NB4 (cell line): ENCODE data around the gene LRMDA.

Experiments used
- DNase-seq: peaks from one replicate; pipeline ENCODE4 v3.0.0; 2010; ENCODE audit warnings: low read depth
- H3K4me3 ChIP-seq: one replicate; pipeline ENCODE4 v1.5.1; 2011; ENCODE audit warnings: mild to moderate bottlenecking, low read depth, low read length, moderate library complexity
- MAX ChIP-seq: IDR thresholded peaks from 2 replicates; pipeline ENCODE4 v1.6.1; 2011; ENCODE audit warnings: low read depth, low read length
- MYC ChIP-seq: IDR thresholded peaks from 2 replicates; pipeline ENCODE4 v1.6.1; 2011; ENCODE audit warnings: low read depth, low read length
- POLR2A ChIP-seq: IDR thresholded peaks from 2 replicates; pipeline ENCODE4 v1.6.1; 2011; ENCODE audit warnings: mild to moderate bottlenecking; ENCODE audit not compliant: insufficient read length; ENCODE audit errors: extremely low read depth
- TF ChIP-seq, protein P1 (sequence below): IDR thresholded peaks from one replicate; pipeline ENCODE4 v1.5.1; 2012; ENCODE audit warnings: low read depth, low read length

LRMDA gene

GRCh38 chr10:75461672-75462649 is 30.5 kb downstream of the LRMDA start:
- no peak for DNase-seq
- TF ChIP-seq POLR2A (no peak), MYC (no peak), MAX (no peak)
- TF ChIP-seq, protein P1, sequence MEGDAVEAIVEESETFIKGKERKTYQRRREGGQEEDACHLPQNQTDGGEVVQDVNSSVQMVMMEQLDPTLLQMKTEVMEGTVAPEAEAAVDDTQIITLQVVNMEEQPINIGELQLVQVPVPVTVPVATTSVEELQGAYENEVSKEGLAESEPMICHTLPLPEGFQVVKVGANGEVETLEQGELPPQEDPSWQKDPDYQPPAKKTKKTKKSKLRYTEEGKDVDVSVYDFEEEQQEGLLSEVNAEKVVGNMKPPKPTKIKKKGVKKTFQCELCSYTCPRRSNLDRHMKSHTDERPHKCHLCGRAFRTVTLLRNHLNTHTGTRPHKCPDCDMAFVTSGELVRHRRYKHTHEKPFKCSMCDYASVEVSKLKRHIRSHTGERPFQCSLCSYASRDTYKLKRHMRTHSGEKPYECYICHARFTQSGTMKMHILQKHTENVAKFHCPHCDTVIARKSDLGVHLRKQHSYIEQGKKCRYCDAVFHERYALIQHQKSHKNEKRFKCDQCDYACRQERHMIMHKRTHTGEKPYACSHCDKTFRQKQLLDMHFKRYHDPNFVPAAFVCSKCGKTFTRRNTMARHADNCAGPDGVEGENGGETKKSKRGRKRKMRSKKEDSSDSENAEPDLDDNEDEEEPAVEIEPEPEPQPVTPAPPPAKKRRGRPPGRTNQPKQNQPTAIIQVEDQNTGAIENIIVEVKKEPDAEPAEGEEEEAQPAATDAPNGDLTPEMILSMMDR, result no peak
- no peak overlapping the region for H3K4me3 ChIP-seq

DNA sequence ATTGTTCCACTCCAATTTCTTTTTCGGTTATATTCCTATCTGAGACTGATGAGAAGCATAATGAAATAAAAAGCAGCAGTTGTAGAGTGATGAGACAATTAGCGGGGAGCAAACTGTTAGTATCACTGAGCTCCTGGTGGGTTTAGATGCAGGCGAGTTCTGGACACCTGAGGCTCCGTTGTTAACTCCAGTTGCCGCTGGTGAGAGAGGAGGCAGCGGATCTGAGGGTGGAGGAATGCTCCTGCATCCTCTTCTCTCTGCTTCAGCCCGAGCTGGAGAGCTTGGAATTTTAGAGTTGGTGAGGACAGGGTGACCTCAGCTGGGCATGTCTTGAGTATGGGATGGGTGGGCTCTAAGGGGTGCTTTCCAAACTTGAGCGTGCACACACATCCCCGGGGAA is 31.4 kb downstream of the LRMDA start:
- TF ChIP-seq MYC (no peak), MAX (no peak), POLR2A (no peak)
- TF ChIP-seq, protein P1, result no peak
- no peak overlapping the region for H3K4me3 ChIP-seq
- DNase-seq, result no peak

DNA sequence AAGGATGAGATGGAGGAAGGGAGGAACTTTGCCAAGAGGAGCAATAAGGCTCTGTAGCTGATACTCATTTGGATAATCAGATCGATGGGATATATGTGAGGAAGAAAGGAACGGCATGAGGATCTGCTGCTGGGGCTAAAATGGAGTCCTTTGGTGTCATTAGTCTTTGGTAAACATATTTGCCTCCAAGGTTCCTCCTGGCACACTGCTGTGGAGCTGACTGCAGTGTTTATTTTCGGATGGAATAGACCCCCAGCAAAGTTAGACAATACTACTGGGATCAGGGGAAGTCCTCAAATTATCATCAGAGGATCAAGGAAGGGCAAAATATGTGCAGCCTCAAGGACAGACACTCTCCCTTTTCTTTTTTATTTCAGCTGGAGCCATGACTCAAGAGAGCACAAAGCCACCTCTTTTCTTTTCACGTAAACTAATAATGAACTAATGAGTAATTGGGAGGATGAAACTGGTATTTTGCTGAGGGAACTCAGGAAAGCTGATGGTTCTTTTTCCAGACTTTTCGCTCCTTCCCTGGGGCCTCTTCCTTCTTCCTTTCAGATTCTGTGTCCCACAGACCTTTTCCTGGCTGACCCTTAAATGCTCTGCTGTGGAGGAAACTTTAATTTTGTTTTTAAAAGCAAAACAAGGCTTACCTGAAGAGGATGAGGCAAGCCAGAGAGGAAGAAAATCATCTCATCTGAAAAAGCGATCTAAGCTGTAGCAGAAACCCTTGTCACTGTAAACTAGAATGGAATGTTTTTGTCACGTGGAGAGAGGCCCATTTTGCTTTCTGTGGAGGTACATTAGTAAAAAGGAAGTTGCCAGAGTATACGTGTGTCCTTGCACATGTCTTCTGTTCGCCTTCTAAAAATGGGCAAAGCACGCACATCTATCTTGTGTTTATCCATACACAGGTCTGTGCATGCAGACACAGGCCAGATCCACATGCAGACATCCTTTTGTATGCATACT is 33.3 kb downstream of the LRMDA start:
- H3K4me3 ChIP-seq, result no peak overlapping the region
- peak; percentile 84 for TF ChIP-seq MAX
- peak; percentile 53 for TF ChIP-seq MYC
- no peak for TF ChIP-seq POLR2A
- TF ChIP-seq, protein P1, result no peak
- DNase-seq, result peak; percentile 48

DNA sequence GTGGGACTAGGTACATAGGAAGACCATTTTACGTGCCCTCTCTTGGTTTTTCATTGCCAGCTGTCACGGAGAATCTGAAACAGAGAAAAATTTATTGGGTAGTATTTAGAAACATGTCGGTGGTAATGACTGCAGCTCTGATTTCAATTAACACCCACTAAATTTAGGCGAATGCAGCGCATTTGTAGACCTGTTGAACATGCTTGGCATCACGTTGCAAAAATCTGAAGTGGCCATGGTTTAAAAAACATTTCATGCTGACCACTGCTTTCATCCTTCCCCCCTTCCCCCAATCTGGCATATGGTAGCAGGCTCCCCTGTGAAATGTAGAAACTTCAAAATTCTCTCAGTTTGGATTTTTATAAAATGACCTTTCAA is 34.0 kb downstream of the LRMDA start:
- DNase-seq, result no peak
- TF ChIP-seq, protein P1, result no peak
- no peak for TF ChIP-seq POLR2A
- no peak for TF ChIP-seq MAX
- TF ChIP-seq MYC, result no peak
- no peak overlapping the region for H3K4me3 ChIP-seq

GRCh38 chr10:75466001-75466400 is 34.6 kb downstream of the LRMDA start:
- no peak overlapping the region for H3K4me3 ChIP-seq
- no peak for DNase-seq
- TF ChIP-seq MYC (no peak), MAX (no peak), POLR2A (no peak)
- TF ChIP-seq, protein P1, result no peak
